ENCODE data around the gene PARD6B. TPM values are rescaled to one million over a fixed set of nuclear protein-coding genes. Genes with fewer than 3 reads are reported as not detected.
"Not testable (repeated sequence)": the region's sequence is repeated elsewhere in the genome, so short reads cannot be mapped to it uniquely, and the experiment has no call there.

The PARD6B gene
- total RNA-seq, 2 donors from 2014 or later: 19.8 to 38.4 TPM

DNA sequence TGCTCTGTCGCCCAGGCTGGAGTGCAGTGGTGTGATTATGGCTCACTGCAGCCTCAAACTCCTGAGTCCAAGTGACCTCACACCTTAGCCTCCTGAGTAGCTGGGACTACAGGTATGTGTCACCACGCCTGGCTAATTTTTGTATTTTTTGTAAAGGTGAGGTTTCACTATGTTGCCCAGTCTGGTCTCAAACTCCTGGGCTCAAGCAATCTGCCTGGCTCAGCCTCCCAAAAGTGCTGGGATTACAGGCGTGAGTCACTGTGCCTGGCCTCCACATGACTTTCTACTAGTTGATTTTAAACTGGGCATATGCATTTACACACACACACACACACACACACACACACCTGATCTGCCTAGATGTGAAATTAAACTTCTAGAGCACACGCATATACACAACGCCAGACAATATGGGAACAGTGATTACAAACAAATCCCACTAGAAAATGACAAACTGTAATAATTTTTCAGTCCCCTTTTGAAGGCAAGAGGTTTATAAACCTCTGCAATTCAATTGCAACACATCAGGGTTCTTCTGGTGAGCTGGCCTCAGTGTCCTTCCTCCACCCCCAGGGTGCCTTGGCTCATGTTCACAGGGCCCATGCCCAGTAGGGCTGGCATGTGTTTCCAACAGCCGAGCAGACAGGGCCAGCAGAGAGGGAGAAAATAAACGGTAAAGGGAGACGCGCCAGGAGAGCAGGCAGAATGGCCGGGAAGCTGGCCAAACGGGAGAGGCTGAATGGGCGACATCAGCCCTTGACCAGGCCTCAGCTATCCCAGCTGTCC, 31.2 kb downstream of the PARD6B start:
- intact Hi-C loops (cut with DNase I, micrococcal nuclease): no loop called here

DNA sequence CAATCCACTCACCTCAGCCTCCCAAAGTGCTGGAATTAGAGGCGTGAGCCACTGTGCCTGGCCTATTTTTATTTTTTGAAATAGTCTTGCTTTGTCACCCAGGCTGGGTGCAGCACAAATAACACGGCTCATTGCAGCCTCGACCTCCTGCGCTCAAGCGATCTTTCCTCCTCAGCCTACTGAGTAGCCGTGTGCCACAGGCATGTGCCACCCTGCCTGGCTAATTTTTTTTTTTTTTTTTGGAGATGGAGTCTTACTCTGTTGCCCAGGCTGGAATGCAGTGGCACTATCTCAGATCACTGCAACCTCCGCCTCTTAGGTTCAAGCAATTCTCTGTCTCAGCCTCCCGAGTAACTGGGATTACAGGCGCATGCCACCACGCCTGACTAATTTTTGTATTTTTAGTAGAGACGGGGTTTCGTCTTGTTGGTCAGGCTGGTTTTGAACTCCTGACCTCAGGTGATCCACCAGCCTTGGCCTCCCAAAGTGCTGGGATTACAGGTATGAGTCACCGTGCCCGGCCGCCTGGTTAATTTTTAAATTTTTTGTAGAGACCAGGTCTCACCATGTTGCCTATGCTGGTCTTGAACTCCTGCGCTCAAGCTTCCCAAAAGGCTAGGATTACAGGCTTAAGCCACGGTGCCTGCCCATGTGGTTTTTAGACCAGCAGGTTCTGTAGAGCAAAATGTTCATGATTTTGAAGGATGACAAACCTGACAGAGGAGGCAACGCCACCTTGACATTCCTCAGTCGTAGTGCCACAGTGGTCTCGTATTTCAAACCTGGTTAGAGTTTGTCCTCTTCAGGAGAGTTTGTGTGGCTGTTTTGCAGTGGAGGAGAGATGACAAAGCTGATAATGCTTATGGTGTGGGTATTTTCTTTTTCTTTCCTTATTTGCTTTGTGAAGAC, 32.4 kb downstream of the PARD6B start:
- DNase-seq; ATAC-seq; intact Hi-C loops (cut with DNase I, micrococcal nuclease): not testable (repeated sequence)

More for the DNA sequence above, 31.2 kb downstream of the PARD6B start:
- DNase-seq (peak; percentile 57 to 82), ATAC-seq (peak; percentile 26)

DNA sequence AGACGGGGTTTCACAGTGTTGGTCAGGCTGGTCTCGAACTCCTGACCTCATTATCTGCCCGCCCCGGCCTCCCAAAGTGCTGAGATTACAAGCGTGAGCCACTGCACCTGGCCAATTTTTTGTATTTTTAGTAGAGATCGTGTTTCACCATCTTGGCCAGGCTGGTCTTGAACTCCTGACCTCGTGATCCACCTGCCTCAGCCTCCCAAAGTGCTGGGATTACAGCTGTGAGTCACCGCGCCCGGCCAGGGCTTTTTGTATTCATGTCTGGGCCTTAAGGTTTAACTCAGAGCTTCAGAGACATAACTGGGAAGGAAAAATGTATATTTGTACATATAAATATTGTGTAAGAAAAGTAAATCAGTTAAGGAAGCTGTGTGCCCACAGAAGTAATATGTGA, 33.9 kb downstream of the PARD6B start:
- ATAC-seq; intact Hi-C loops (cut with DNase I, micrococcal nuclease); DNase-seq: not testable (repeated sequence)

DNA sequence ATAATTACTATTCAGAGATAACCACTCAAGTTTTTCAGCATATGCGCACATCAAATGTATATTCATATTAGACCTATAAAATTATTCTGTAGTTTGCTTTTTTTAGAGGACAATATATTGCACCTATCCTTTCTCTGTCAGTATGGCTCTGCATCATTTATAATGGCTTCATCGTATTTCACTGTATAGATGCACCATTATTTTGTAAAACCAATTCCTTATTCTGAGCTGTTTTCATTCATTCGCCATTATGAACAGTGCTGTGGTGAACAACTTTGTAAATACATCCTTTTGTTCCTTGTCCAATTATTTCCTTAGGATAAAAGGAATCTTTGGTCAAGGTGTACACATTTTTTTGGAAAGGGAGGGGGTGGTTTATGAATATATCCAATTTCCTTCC, 34.3 kb downstream of the PARD6B start:
- intact Hi-C loops (cut with DNase I, micrococcal nuclease): no loop called here

DNA sequence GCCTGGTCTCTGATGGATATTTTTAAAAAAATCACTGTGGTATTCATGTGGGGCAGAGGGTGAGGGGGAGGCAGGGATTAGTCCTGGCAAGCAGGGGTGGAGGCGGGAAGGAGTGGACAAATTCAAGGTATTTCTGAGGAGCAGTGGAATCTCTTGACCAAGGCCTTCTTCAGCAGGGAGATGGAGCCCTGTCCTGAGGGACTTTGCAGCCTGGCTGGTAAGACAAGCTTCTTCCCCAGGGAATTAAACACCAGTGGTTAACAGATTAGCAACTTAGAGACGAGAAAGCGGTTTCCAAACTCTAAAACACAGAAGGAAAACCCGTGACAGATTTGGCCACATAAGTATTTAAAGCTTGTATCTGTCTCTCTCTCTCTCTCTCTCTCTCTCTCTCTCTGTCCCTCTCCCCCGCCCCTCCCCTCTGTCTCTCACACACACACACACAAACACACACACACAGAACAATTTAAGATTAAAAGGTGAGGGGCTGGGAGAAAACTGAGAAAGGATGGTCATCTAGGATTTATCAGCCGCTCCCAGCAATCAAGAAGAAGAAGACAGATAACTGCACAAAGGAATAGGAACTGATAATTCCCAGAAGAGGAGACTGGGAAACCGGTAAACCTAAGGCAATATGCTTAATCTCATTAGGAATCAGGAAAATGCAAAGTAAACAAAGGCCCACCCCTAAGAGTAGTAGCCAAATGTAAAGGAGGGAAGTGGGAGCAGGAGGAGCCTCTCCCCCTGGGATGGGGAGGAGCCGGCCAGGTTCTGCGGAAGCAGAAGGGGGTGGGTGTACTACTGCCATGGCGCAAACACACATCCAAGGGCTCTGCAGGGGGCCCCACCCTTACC, 35.8 kb downstream of the PARD6B start:
- intact Hi-C loops (cut with DNase I, micrococcal nuclease); DNase-seq; ATAC-seq: not testable (repeated sequence)

More for the DNA sequence above, 34.3 kb downstream of the PARD6B start:
- no peak for DNase-seq
- ATAC-seq: no peak

DNA sequence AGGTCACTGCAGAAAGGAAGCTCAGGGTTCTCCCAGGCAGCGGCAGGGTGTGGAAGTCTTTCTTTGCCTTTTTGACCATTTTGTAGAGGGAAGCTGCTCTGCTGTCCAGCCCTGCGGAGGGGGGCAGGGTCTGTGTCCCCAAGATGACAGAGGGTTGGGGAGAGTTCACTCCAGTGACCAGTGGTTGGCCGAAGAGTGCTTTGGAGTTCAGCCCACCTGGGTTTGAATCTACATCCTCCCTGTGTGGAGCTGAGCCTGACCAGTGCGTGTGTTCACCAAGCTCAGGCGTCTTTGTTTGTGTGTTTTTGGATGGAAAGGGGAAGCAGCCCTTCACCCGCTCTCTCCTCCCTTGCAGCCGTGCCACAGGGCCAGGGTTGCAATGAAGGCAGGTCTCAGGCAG, 37.6 kb downstream of the PARD6B start:
- ATAC-seq; intact Hi-C loops (cut with DNase I, micrococcal nuclease); DNase-seq: not testable (repeated sequence)

DNA sequence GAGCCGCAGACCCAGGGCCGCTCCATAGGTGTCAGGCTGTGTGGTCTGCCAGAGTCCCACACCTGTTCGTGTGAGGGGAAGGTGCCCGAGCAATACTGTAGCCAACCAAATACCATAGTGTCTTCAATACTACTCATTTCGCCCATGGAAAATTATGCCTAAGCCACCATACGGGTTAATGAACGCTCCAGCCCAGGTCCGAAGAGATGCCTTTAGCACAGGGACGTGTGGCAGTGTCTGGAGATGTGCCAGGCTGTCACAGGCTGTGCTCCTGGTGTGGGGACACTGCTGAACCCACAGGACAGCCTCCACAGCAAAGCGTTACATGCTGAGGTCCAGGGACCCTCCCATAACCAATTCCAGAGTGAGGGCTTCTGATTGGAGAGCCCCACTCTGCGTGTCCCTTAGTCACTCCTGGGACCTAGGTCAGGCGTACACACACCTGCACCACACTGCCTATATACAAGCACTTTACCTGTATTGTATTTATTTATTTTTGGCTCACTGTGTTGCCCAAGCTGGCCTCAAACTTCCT, 38.2 kb downstream of the PARD6B start:
- DNase-seq; ATAC-seq; intact Hi-C loops (cut with DNase I, micrococcal nuclease): not testable (repeated sequence)

DNA sequence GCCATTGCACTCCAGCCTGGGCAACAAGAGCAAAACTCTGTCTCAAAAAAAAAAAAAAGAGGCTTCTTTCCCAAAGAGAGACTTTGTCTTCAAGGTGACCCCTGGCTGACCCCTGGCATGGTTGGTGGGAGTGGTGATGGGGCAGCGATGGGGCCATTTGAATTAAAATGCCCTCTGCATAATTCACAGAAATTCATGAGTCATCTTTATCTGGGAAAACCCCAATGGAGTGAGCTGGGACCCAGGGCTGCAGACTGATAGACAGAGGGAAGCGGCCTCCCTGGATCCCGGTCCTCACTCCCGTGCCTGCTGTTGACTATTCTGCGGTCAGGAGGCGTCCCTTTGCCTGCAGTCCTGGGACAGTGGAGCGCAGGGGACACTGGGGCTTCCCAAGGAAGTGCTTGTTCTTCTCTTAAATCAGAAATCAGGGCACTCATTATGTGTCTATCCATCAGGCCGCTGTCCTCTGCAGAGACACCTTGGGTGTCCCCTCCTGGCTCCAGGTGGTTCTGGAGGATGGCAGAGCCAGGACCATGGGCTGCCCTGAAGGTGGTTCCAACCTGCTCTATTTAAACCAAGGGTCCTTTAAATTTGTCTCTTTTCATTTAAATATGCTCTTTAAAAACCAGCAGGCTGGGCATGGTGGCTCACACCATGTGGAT, 40.2 kb downstream of the PARD6B start:
- ATAC-seq; intact Hi-C loops (cut with DNase I, micrococcal nuclease); DNase-seq: not testable (repeated sequence)

DNA sequence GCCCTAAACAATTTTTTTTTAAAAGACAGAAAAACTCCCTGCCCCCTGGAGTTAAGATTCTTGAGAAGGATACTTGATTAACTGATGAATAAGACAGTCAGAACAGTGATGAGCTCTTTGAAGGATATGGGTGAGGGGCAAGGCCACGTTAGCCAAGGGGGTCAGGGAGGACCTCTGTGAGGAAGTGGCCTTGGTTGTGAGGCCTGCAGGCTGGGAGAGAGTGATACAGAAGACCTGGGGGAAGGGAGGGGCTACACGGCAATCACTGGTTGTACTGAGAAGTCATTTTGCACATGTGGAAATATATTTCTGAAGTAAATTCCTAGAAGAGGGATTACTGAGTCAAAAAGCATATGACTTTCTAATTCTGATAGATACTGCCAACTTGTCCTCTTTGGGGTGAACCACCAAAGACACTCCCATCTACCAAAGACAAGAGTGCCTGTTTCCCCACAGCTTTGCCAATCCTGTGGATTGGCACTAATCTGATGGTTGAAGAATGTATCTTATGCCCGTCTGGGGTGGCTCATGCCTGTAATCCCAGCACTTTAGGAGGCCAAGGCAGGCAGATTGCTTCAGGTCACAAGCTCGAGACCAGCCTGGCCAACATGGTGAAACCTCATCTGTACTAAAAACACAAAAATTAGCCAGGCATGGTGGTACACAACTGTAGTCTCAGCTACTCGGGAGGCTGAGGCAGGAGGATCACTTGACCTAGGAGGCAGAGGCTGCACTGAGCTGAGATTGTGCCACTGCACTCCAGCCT, 41.2 kb downstream of the PARD6B start:
- intact Hi-C loops (cut with DNase I, micrococcal nuclease): no loop called here
- no peak for DNase-seq
- ATAC-seq: no peak

DNA sequence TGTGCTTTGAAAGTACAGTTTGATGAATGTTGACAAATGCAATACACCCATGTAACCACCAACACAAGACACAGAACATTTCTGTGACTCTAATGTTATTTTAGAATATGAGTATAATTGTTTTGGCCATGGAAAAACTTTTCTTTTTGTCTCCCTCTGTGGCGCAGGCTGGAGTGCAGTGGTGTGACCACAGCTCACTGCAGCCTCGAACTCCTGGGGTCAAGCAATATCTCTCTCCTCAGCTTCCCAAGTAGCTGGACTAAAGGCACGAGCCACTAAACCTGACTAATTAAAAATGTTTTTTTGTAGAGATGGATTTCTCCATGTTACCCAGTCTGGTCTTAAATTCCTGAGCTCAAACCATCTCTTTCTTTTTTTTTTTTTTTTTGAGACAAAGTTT, 43.1 kb downstream of the PARD6B start:
- intact Hi-C loops (cut with DNase I, micrococcal nuclease): no loop called here
- DNase-seq (no peak), ATAC-seq (no peak)

DNA sequence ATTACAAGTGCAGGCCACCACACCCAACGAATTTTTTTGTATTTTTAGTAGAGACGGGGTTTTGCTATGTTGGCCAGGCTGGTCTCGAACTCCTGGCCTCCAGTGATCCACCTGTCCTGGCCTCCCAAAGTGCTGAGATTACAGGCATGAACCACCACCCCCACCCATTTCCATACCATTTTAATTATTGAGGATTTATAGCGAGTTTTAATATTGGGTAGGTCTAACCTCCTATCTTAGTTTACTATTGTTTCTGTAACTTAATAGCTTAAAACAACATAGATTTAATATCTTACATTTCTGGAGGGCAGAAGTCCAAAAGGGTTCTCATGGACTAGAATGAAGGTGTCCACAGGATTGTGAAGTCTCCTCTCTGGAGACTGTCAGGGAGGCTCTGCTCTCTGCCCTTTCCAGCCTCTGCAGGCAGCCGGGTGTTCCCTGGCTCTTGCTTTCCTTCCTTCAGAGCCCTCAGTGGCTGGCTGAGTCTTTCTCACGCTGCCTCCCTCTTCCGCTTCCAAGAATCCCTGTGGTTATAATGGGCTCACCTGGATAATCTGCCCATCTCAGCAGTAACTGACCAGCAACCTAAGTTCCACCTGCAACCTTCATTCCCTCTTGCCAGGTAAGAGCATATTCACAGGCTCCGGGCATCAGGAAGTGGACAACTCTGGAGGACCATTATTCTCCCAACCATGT, 44.9 kb downstream of the PARD6B start:
- intact Hi-C loops (cut with DNase I, micrococcal nuclease): no loop called here
- DNase-seq: no peak
- ATAC-seq: no peak

DNA sequence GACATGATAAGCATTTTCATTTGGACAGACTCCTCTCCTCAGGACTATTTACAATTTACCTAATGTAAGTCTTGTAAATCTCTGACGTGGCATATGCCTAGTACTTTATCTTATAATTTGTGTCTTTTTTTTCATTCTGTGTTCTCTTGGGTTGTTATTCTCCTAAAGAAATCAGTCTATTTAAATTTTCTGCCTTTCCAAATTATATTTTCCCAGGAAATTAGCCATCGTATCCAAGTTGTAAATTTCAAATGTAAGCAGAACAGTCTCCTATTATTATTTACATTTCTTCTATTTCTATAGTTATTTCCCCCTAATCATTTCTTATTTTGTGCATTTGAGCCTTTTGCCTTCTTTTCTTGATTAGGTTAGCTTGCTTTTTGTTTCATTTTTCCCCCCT, 46.0 kb downstream of the PARD6B start:
- intact Hi-C loops (cut with DNase I, micrococcal nuclease): no loop called here
- ATAC-seq (no peak), DNase-seq (no peak)

DNA sequence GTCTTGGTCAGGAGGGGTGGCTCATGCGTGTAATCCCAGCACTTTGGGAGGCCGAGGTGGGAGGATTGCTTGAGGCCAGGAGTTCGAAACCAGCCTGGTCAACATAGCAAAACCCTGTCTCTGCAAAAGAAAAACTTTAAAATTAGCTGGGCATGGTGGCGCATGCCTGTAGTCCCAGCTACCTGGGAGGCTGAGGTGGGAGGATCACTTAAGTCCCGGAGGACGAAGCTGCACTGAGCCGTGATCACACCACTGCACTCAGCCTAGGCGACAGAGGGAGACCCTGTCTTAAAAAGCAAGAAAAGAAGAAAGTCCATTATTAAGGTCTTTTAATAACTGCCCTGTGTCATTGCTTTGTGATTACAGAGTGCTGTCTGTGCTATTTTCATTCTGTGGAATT, 47.6 kb downstream of the PARD6B start:
- DNase-seq; intact Hi-C loops (cut with DNase I, micrococcal nuclease); ATAC-seq: not testable (repeated sequence)

DNA sequence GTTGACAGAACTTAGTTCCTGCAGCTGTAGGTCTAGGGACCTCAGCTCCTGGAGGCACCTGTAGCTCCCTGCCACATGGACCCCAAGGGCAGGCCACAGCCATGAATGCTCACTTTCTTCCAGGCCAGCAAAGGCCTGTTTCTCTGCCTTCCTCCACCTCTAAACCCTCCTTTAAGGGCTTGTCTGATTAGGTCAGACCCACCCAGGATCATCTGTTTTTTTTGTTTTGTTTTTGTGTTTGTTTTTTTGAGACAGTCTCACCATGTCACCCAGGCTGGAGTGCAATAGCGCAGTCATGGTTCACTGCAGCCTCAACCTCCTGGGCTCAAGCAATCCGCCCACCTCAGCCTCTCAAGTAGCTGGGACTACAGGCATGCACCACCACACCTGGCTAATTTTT, 52.0 kb downstream of the PARD6B start:
- ATAC-seq (no peak), DNase-seq (no peak)
- intact Hi-C loops (cut with DNase I, micrococcal nuclease): no loop called here

DNA sequence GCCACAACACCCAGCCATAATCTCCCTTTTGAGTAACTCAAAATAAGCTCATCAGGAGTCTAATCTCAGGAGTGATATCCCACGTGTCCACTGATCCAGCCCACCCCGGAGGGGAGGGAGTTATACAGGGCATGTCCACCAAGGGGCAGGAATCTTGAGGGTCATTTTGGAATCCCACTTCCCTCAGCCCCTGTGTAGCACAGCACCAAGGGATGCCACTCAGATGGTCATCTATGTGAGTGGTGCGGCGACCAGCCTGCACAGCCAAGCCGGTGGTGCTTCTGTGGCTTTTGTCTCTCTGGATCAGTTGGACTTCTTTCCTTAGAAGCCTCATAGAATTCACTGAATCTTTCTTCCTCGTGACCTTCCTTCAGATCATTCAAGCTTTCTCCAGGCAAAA, 52.5 kb downstream of the PARD6B start:
- ATAC-seq (no peak), DNase-seq (no peak)
- intact Hi-C loops (cut with DNase I, micrococcal nuclease): no loop called here

DNA sequence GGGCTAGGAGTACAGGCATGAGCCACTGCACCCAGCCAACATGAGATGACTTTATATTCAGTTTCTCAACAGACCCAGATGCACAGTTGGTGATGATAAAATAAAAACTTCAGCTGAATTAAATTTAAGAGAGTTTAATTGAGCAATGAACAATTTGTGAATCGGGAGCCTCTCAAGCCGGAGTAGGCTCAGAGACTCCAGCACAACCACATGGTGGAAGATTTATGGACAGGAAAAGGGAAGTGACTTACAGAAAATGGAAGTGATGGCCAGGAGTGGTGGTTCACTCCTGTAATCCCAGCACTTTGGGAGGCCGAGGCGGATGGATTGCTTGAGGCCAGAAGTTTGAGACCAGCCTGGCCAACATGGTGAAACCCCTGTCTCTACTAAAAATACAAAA, 53.1 kb downstream of the PARD6B start:
- no peak for DNase-seq
- intact Hi-C loops (cut with DNase I, micrococcal nuclease): no loop called here
- no peak for ATAC-seq

DNA sequence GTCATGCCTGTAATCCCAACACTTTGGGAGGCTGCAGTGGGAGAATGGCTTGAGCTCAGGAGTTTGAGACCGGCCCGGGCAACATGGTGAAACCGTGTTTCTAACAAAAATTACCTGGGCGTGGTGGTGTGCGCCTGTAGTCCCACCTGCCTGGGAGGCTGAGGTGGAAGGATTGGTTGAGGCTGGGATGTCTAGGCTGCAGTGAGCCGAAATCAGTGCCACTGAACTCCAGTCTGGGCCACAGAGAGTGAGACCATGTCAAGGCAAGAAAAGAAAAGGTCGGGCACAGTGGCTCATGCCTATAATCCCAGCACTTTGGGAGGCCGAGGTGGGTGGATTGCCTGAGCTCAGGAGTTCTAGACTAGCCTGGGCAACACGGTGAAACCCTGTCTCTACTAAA, 55.3 kb downstream of the PARD6B start:
- DNase-seq (no peak), ATAC-seq (no peak)
- intact Hi-C loops (cut with DNase I, micrococcal nuclease): no loop called here

Data from left colon (tissue), 2 donors.